ENCODE measurements around the gene MRPL16.

MRPL16 gene

DNA sequence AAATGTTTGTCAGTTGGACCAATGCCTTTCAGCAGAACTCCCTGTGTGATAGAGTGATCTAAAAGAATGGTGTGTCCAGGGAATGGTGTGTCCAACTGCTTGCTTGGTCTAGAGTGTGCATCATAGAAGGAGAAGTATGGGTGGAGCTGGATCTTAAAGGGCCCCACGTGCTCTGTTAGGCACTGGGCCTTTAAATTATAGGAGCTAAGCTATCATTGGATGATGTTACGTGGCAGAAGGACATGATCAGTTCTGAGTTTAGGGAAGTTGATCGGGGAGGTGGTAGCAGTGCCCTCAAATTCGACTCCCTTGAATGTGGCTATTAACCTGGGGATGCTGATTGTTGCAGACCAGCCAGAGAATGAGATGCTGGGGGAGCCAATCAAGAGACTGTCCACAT is 39.0 kb downstream of the MRPL16 start:
- DNase-seq (ENCODE audit: low read depth): no peak
- TF ChIP-seq, protein P1, sequence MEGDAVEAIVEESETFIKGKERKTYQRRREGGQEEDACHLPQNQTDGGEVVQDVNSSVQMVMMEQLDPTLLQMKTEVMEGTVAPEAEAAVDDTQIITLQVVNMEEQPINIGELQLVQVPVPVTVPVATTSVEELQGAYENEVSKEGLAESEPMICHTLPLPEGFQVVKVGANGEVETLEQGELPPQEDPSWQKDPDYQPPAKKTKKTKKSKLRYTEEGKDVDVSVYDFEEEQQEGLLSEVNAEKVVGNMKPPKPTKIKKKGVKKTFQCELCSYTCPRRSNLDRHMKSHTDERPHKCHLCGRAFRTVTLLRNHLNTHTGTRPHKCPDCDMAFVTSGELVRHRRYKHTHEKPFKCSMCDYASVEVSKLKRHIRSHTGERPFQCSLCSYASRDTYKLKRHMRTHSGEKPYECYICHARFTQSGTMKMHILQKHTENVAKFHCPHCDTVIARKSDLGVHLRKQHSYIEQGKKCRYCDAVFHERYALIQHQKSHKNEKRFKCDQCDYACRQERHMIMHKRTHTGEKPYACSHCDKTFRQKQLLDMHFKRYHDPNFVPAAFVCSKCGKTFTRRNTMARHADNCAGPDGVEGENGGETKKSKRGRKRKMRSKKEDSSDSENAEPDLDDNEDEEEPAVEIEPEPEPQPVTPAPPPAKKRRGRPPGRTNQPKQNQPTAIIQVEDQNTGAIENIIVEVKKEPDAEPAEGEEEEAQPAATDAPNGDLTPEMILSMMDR (conservative IDR thresholded peaks at IDR 0.05; ENCODE audit: low read length): no peak
- H3K4me3 ChIP-seq (ENCODE audit: low read length): no peak overlapping the region

DNA sequence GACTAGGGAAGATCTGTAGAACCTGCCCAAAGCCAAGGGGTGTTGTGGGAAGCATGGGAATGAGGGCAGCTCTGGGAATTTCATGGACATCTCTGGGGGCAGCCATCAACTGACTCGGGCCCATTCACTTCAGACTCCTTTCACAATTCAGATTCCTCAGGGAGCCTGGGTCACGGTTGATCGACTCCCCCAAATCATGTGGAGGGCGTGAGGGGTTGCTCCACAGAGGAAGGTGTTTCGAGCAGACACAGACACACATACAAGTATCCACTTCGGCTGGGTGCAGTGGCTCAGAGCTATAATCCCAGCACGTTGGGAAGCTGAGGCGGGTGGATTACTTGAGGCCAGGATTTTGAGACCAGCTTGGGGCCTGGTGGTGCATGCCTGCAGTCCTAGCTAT is 39.7 kb downstream of the MRPL16 start:
- no peak overlapping the region for H3K4me3 ChIP-seq (ENCODE audit: low read length)
- DNase-seq (ENCODE audit: low read depth): no peak
- TF ChIP-seq, protein P1 (conservative IDR thresholded peaks at IDR 0.05; ENCODE audit: low read length): no peak

DNA sequence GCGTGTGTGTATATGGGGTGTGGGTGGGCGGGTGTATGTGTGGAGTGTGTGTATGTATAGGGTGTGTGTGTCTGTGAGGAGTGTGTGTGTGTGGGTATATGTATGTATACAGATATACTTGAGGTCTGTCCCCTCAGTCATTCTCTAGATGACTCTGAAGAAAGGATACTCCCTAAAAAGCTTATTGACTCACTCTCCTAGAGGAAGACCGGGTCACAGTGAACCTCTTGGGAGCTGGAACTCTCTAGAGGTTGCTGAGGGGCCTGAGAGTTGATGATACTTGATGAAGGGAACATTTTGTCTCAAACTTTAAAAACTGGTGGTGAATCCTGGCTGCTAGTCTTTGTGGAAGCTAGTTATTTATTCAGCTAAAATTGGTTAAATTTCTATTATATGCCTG is 40.3 kb downstream of the MRPL16 start:
- no peak for DNase-seq (ENCODE audit: low read depth)
- no peak overlapping the region for H3K4me3 ChIP-seq (ENCODE audit: low read length)
- TF ChIP-seq, protein P1 (conservative IDR thresholded peaks at IDR 0.05; ENCODE audit: low read length): no peak

DNA sequence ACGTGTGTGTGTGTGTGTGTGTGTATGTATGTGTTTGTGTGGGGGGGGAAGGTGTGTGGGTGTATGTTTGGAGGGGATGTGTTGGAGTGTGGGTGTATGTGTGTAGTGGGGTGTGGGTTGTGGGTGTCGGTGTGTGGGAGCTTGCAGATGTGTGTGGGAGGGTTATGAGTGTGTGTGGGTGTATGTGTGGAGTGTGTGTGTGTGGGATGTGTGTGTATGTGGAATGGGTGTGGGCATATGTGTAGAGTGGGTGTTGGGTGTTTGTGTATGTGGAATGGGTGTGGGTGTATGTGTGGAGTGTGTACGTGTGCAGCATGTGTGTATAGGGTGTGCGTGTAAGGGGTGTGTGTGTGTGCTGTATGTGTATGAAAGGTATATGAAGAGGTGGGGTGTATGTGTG is 40.8 kb downstream of the MRPL16 start:
- H3K4me3 ChIP-seq (ENCODE audit: low read length): no peak overlapping the region
- TF ChIP-seq, protein P1 (conservative IDR thresholded peaks at IDR 0.05; ENCODE audit: low read length): no peak
- no peak for DNase-seq (ENCODE audit: low read depth)

DNA sequence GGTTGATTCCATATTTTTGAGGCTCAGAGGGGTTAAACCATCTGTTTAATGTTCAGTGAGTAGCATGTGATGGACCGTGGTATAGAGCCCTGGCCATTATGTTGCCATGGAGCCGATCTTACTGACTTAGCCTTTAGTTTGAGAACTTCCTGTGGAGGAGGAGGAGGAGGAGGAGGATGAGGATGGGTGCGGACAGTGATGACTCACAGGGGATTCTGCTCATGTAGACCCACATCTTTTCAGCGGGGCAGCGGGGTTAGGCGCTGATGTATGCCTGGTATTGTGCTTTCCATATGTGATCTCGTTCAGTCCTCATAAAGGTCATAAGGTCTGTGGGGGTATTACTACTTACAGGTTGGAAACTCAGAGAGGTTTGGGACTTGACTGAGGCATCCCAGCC is 41.5 kb downstream of the MRPL16 start:
- TF ChIP-seq, protein P1 (conservative IDR thresholded peaks at IDR 0.05; ENCODE audit: low read length): no peak
- no peak overlapping the region for H3K4me3 ChIP-seq (ENCODE audit: low read length)
- no peak for DNase-seq (ENCODE audit: low read depth)

DNA sequence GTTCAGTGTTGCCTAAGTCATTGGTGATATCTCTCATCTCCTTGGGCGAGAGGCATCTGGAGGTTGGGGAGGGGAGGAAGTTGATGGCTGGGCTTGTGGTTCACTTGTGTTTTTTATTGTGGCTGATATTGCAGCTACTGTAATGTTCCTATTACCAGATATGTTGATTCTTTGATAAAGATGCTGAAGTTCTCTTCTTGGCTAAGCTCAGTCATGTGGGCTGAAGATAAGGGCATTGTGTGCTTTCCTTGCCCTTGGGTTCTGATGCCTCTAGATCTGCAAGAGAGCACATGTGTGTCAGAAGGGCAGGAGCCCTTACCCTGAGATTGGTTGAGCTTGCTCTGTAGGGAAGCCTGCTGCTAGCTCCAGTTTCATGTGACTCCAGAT is 43.4 kb downstream of the MRPL16 start:
- DNase-seq (ENCODE audit: low read depth): no peak
- TF ChIP-seq, protein P1 (conservative IDR thresholded peaks at IDR 0.05; ENCODE audit: low read length): no peak

DNA sequence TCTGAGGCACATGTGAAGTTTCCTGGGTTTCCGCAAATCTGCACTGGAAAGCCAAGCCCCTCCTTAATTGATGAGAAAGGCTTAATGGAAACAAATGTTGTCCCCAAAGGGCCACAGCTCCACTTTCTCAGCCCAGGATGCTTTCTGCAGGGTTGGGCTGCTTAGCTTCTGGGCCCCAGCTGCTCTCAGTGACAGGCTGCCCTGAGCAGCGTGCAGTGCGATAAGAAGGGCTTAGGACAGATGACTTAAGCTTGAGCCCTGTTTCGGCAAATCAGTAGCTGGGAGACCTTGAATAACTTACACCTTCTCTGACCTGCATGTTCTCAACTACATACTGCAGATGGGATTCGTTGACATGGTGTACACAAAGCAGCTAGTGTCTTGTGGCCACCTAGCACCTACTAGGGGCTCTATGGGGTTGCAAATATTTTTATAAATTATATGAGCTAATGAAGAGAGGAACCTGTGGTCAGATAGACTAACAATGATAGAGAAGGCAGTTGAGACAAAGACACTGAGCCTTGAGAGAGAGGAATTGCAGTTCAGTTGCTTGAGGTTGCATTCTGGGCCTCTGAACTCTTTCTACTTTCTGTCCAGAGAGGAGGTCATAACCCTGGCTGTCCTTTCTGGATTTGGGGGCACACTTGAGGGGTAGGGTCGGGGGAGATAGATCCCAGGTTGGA is 43.9 kb downstream of the MRPL16 start:
- no peak overlapping the region for H3K4me3 ChIP-seq (ENCODE audit: low read length)
- TF ChIP-seq, protein P1 (conservative IDR thresholded peaks at IDR 0.05; ENCODE audit: low read length): no peak
- DNase-seq (ENCODE audit: low read depth): no peak

More for the DNA sequence above, 43.4 kb downstream of the MRPL16 start:
- no peak overlapping the region for H3K4me3 ChIP-seq (ENCODE audit: low read length)
